HG02884 (cell line): ENCODE results near the gene NPW.

ENCODE experiments used
- ATAC-seq: cut with Tn5 transposase; IDR thresholded peaks from one replicate; pipeline ENCODE4 v1.9.1; 2021; ENCODE audit warnings: mild to moderate bottlenecking, moderate library complexity; ENCODE audit not compliant: unreplicated experiment

Gene NPW

DNA sequence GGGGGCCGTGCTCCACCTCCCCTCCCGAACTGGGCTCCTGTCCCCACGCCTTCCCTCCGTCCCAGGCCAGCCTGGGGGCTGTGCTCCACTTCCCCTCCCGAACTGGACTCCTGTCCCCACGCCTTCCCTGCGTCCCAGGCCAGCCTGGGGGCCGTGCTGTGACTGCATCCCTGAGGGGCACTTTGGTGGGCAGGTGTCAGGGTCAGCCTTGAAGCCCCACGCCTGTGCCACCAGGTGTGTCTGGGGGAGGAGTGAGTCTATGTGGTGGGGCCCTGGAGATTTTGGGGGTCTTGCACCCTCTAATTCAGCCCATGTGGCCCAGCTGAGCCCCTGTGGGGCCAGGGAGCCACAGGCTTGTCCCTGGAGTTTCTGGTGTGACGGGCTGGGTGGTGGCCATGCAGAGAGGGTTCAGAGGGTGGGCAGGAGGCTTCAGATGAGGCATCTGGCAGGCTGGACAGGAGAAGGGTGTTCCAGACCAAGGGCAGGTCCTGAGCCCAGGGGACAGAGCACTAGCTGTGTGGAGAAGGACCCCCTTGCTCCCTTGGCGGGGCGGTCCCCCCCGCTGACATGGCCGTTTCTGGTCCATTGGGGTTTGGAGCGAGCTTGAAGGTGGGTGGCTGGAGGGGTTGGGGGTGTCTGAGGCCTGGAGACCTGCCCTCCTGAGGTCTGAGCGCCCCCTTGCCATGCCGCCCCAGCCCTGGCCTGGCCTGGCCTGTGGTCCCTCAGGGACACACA, 15.3 kb downstream of the NPW start:
- no peak for ATAC-seq

GRCh38 chr16:2035431-2036199, 16.0 kb downstream of the NPW start:
- no peak for ATAC-seq

DNA sequence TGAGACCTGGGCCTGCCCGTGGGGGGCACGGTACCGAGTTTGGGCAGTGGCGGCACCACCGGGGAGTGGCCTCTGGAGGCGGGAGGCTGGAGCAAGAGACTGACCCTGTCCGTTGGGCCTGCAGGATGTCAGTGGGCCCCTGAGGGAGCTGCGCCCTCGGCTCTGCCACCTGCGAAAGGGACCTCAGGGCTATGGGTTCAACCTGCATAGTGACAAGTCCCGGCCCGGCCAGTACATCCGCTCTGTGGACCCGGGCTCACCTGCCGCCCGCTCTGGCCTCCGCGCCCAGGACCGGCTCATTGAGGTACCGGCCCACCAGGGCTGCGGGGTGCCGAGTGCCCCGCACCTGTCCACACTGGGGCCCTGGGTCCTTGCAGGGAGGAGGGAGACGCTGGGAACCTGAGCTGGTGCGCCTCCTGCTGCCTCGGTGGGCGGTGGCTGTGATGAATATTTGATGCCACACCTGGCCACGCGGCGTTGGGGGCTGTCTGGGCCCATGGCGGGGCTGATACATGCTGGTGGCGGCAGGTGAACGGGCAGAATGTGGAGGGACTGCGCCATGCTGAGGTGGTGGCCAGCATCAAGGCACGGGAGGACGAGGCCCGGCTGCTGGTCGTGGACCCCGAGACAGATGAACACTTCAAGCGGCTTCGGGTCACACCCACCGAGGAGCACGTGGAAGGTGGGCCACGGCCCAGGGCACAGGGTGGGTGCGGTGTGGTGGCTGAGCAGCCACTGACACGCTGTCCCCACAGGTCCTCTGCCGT, 16.8 kb downstream of the NPW start:
- no peak for ATAC-seq

GRCh38 chr16:2037115-2037514, 17.5 kb downstream of the NPW start:
- ATAC-seq, result no peak

- ATAC-seq, result no peak
Observed at GRCh38 chr16:2037647-2038381, 18.2 kb downstream of the NPW start.

- ATAC-seq, result no peak
Observed at GRCh38 chr16:2038382-2039231, 19.0 kb downstream of the NPW start.

GRCh38 chr16:2039274-2040031, 19.9 kb downstream of the NPW start:
- ATAC-seq, result no peak

GRCh38 chr16:2040041-2040786, 20.6 kb downstream of the NPW start:
- ATAC-seq, result no peak

DNA sequence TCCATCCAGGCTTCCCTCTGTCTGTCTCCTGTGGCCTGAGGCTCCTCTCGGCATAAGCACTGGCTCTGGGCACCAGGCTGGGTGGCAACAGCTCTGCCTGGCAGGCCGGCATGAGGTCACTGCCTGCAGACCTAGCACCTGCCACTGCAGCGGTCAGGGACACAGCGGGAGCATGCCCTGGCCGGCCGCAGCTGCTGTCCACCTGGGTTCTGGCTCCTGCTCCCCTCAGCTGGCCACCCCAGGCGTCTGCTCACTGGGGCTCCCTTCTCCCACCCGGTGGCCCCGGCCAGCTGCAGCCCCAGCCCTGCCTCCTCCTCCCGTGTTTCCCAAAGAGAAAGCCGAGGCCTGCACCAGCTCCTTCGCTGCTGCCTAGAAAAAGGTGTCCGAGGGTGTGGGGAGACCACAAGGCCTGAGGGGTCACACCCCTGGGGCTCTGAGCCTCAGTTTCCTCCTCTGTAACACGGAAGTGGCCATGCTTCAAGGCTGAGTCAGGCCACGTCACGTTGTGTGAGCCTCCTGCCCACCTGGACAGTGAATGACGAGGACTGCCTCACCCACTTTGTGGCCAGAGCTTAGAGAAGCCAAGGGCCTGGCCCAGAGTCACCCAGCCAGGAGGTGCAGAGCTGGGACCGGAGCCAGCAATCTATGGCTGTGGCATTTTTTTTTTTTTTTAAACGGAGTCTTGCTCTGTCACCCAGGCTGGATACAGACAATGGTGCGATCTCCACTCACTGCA, 21.4 kb downstream of the NPW start:
- ATAC-seq, result no peak

DNA sequence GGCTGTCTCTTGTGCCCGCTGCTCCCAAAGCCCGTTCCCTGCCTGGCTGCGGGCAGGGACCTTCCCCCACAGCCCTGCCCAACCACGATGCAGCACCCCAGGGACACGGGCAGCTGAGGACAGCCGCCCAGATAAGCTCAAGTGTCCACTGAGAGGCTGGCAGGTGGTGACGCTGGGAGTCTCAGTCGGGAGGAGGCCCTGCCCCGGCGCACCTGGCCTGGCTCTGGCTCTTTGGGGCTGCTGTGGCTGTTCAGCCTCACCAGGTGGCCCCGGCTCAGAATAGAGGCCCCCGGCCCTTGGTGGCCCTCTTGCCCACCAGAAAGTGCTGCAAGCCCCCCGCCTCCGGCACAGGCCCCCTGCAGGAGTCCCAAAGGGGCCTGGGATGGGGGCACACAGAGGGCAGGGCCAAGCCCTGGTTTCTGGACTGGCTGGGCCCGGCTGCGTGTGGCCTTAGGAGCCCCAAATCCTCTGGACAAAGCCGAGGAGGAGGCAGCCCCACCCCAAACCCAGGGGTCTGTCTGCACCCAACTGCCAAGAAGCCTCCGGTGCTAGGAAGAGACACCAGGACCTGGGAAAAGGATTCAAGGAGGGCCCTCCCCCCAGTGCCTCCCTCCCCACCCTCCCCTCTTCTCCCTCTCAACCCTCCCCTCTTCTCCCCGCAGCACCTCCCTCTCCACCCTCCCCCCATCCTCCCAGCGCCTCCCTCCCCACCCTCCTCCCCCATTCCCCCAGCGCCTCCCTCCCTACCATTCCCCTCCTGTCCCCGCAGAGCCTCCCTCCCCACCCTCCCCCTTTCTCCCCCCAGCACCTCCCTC, 22.8 kb downstream of the NPW start:
- no peak for ATAC-seq

- ATAC-seq, result no peak
Observed at GRCh38 chr16:2042986-2043666, 23.5 kb downstream of the NPW start.

DNA sequence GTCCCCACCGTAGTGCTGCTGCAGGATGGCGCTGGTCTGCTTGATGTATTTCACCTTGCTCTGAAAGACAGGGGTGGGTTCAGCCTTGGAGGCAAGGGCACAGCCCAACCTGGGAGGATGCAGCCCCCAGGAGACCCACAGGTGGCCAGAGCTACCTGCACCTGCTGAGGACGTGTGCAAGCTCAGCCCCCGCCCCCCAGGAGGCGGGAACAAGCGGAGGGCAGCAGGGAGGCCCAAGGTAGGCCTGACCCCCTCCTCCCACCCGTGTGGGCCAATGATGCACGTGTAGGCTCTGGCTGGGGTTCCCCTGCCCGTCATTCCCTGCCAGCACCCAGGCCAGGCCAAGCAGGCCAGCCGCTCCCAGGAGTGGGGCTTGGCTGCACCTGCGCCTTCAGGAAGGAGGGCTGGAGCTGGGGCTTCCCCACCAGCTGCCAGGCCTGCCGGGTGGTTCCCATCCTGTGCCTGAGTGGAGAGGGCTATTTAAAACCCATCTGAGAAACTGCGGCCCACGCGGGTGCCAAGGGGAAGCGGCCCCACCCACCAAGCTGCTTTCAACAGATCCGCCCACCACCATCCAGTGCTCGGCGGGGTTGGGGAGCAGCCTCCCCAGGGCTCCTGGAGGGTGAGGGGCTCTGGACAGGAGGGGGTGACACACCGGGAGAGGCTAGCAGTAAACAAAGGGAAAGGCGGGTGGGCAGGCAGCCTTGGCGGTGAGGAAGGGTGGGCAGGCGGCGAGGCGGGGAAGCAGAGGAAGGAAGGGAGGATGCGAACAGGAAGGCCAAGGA, 24.3 kb downstream of the NPW start:
- no peak for ATAC-seq

- no peak for ATAC-seq
Observed at GRCh38 chr16:2044541-2044940, 25.0 kb downstream of the NPW start.

DNA sequence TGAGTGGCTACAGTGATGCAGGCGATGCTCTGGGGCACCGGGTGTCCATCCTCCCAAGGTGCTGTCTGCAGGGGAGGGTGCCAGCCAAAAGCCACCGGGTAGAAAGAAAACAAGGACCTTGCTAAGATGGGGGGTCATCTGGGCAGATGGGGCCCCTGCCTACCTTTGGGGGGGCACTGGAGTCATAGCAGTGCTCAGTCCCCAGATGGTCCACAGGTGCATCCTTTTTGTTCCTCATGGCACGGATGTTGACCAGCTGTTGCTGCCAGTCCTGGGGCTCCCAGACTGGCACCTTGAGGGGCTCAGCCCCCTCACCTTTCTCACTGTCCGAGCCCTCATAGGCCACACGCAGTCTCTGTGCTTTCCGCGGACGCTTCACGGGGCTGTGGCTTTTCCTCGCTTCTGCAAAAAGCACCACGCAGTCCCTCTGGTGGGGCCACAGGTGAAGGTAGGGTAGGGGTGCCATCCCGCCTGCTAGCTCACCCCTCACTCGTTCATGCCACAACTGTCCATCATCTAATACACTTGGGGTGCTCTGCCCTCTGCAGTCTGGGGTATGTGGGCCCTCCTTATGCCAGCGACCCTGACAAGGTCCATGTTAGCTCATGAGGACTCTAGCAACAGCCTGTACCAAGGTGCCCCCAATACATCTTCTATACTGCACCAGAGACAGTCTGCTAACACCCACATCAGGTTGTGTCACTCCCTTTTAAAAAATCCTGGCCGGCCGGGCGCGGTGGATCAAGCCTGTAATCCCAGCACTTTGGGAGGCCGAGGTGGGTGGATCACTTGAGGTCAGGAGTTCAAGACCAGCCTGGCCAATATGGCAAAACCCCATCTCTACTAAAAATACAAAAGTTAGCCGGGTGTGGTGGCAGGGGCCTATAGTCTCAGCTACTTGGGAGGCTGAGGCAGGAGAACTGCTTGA, 26.6 kb downstream of the NPW start:
- ATAC-seq, result no peak

- no peak for ATAC-seq
Observed at GRCh38 chr16:2046893-2047329, 27.3 kb downstream of the NPW start.
